Subcutaneous adipose tissue (tissue), 4 donors: ENCODE measurements around the gene CRYBB2. TPM values are rescaled to one million over a fixed set of nuclear protein-coding genes. Genes with fewer than 3 reads are reported as not detected.

Experiments
- total RNA-seq, 4 donors: library from RNA; depleted of rRNA; stranded (reverse); fragments of >200 nt; gene quantifications; one replicate each; pipeline ENCODE4 v1.1.0, GENCODE V29; 2016
- TF ChIP-seq, protein P1 (sequence below): fragments of 450-650 bp; IDR thresholded peaks from one replicate; pipeline ENCODE4 v1.5.1; 2016; ENCODE audit warnings: low read depth, mild to moderate bottlenecking, control low read depth, antibody characterized with exemption, moderate library complexity

CRYBB2 gene, protein sequence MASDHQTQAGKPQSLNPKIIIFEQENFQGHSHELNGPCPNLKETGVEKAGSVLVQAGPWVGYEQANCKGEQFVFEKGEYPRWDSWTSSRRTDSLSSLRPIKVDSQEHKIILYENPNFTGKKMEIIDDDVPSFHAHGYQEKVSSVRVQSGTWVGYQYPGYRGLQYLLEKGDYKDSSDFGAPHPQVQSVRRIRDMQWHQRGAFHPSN
- total RNA-seq: not detected

DNA sequence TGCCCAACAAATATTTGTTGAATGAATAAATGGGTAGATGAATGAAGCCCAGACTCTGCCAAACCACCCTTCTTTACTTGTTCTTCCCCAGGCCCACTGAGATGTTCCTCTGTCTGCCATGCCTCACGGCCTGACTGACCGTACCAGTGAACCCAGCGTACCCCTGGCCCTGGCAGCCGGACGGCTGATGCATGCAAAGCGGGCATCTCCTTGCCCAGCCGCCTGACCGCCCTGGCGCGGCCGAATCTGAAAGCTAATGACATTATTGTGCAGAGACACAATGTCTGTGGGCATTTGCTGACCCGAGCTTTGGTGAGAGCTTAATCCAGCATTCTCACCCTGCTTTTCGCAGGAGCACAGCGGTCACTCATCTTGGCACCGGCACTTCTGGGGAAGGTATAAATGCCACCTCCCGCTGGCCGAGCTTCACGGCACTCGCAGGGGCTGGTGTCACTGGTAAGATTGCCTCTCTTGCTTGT lies at the start of gene CRYBB2:
Gene CRYBB2 (plus strand): TSS at position 429 of the 479 bp plus-strand sequence. CDS start 1,791 bp downstream, outside the sequence.
- TF ChIP-seq, protein P1, sequence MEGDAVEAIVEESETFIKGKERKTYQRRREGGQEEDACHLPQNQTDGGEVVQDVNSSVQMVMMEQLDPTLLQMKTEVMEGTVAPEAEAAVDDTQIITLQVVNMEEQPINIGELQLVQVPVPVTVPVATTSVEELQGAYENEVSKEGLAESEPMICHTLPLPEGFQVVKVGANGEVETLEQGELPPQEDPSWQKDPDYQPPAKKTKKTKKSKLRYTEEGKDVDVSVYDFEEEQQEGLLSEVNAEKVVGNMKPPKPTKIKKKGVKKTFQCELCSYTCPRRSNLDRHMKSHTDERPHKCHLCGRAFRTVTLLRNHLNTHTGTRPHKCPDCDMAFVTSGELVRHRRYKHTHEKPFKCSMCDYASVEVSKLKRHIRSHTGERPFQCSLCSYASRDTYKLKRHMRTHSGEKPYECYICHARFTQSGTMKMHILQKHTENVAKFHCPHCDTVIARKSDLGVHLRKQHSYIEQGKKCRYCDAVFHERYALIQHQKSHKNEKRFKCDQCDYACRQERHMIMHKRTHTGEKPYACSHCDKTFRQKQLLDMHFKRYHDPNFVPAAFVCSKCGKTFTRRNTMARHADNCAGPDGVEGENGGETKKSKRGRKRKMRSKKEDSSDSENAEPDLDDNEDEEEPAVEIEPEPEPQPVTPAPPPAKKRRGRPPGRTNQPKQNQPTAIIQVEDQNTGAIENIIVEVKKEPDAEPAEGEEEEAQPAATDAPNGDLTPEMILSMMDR: no peak

DNA sequence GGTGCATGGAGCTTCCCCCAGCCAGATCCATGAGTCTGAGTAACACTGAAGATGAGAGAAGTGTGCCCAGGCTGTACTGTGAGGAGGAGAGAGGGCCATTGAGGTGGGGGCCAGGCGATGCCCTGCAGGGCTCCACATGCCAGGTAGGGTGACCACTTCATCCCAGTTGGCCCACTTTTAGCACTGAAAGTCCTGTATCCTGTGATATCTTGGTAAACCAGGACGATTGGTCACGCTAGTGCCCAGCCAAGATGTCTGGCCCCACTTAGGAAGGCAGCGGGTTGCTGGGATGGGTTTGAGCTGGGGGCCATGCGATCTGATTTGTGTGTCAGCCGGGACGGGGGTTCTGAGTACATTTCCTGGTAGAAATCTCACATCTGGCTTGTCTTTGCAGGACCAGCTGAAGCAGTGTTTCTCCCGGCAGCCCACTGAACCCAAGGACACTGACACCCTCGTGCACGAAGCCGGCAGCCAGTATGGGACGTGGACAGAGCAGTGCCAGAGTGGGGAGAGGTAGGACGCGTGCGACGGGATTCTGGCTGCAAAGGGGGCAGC lies 48.9 kb upstream of the CRYBB2 start:
- TF ChIP-seq, protein P1: no peak

DNA sequence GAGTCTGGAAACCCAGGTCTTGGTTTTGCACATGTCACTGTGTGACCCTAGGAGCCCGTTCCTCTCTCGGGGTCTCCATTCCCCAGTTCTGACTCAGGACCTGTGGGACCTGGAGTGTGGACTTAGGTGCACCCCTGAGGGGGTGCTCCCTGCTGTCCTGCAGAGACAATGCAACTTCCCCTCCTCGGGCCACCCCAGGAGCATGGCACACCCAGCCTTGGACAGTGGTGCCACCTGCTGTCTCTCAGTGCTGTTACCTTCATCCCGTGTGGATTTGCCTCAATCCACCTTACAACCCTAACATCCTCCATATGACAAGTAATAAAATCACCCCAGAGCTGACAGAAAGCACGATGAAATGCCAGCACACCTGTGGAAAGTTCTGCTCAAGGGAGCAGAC lies 47.3 kb upstream of the CRYBB2 start:
- TF ChIP-seq, protein P1: no peak

DNA sequence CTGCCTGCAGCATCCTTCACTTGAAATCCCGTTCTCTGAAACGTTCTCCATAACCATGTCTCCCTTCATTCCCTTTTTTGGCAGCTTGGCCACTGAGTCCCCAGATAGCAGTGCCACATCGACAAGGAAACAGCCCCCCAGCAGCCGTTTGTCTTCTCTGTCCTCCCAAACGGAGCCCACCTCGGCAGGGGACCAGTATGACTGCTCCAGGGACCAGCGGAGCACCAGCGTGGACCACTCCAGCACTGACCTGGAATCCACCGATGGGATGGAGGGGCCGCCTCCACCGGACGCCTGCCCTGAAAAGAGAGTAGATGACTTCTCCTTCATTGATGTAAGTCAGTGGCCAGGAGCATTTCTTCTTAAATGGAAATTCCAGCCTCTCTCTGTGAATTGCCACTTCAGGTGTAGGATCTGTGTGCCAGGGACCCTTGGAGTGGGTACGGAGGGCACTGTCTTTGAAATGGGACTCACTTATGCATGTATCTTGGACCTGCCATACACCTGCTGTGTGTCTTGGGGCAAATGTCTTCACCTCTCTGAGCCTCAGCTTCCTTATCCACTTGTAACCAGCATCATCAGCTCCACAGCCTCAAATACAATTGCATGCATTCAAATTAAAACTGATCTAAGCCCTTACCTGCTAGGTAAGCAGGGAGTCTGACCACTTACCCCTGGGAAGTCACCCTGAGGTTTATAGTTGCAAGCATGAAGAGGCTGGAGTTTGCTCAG lies 45.1 kb upstream of the CRYBB2 start:
- TF ChIP-seq, protein P1: no peak

DNA sequence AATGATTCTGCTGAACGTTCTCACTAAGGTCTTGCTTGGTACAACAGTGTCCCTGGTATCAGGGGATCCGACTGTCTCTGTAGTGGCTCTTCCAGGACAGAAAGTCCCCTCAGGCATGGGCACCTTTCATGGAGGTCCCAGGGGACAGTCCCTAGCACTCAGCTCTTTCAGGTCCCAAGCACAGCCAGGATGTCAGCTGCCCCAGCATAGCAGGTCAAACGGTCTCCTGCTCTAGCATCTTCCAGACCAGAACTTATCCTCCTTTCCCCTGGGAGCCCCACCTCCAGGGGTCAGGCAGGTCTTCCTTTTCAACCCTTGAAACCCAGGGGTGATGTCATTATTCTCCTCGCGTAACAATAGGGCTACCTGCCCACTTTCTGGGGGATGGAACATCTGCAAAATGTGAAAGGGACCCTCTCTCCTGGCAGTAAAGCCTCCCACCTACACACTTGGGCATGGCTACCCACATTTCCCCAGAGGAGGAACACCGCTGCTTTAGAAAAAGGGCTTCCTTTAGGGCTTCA lies 44.5 kb upstream of the CRYBB2 start:
- TF ChIP-seq, protein P1: no peak

DNA sequence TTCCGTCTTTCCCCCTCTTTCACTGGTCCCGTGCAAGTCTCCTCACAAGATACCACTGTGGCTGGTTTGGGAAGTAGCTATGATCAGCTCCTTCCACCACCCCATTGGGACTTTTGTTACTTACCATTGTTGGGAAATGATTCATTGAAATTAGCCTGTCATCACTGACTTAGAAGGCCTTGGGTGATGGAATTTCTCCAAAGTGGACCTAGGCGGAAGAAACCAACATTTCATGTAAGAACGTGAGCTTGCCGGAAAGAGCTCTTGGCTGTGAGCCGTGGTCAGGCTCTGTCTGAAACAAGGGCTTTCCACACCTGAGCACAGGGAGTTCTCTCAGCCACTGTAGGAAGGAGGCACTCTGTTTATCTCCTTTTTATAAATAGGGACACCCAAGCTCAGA lies 43.3 kb upstream of the CRYBB2 start:
- TF ChIP-seq, protein P1: no peak

DNA sequence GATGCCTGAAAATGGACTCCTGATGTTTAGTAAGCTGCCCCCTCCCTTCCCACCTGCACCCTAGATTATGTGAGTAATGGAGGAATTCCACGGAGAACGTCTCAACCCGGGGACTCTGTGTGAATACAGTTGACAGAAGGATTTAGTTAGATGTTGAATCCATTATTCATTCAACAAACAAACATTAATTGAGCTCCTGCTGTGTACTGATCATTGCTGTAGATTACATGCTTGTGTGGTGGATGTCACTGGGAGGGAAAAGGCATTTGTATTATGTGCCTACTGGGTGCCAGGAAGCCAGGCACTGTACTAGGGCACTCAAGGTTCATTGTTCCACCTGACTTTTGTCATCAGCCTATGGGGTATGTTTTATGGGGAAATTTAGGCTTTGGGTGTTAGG lies 42.6 kb upstream of the CRYBB2 start:
- TF ChIP-seq, protein P1: no peak
